Neural progenitor cell (in vitro differentiated cells): Measurements from ENCODE around the gene SIL1. TPM values are rescaled to one million over a fixed set of nuclear protein-coding genes. Genes with fewer than 3 reads are reported as not detected.

ENCODE experiments used
- DNase-seq: peaks from one replicate; pipeline ENCODE4 v3.0.0-alpha.2; 2016; ENCODE audit warnings: low spot score
- H2AFZ ChIP-seq: fragments of 200-600 bp; sonication (generic); replicated peaks from 2 replicates; pipeline ENCODE4 v1.6.1; 2016; ENCODE audit warnings: antibody characterized with exemption
- H3F3A ChIP-seq: fragments of 200-600 bp; sonication (generic); 2 replicates; pipeline ENCODE4 v1.6.1; 2016; ENCODE audit warnings: antibody characterized with exemption, low read depth
- H3K27ac ChIP-seq: fragments of 200-600 bp; sonication (generic); 2 replicates; pipeline ENCODE4 v1.5.1; 2016; ENCODE audit warnings: mild to moderate bottlenecking
- H3K27me3 ChIP-seq: fragments of 200-600 bp; sonication (generic); 2 replicates; pipeline ENCODE4 v1.6.1; 2016; ENCODE audit warnings: mild to moderate bottlenecking, moderate library complexity
- H3K36me3 ChIP-seq: fragments of 200-600 bp; sonication (generic); 2 replicates; pipeline ENCODE4 v1.5.1; 2016
- H3K4me1 ChIP-seq: fragments of 200-600 bp; sonication (generic); 2 replicates; pipeline ENCODE4 v1.6.1; 2016; ENCODE audit warnings: mixed run types
- H3K4me2 ChIP-seq: fragments of 200-600 bp; sonication (generic); 2 replicates; pipeline ENCODE4 v1.6.1; 2016
- H3K4me3 ChIP-seq: fragments of 200-600 bp; sonication (generic); 2 replicates; pipeline ENCODE4 v1.5.1; 2016
- H3K79me2 ChIP-seq: fragments of 200-600 bp; sonication (generic); 2 replicates; pipeline ENCODE4 v1.6.1; 2016; ENCODE audit warnings: low read depth
- H3K9ac ChIP-seq: fragments of 200-600 bp; sonication (generic); 2 replicates; pipeline ENCODE4 v1.6.1; 2016
- H3K9me3 ChIP-seq: fragments of 200-600 bp; sonication (generic); 2 replicates; pipeline ENCODE4 v1.5.1; 2016; ENCODE audit warnings: low read depth
- H4K20me1 ChIP-seq: fragments of 200-600 bp; sonication (generic); 2 replicates; pipeline ENCODE4 v1.6.1; 2016; ENCODE audit warnings: low read depth
- H3K27ac Mint-ChIP-seq: 3 replicates; pipeline ENCODE4 v1.8.0; 2021; ENCODE audit warnings: mixed read lengths
- H3K27me3 Mint-ChIP-seq: 2 replicates; pipeline ENCODE4 v1.8.0; 2022; ENCODE audit warnings: low read depth, mild to moderate bottlenecking, inconsistent platforms, moderate library complexity, mixed read lengths; ENCODE audit not compliant: insufficient read depth
- H3K36me3 Mint-ChIP-seq: 3 replicates; pipeline ENCODE4 v1.8.0; 2021; ENCODE audit warnings: mixed read lengths
- H3K4me1 Mint-ChIP-seq: 3 replicates; pipeline ENCODE4 v1.8.0; 2021; ENCODE audit warnings: mixed read lengths
- H3K4me3 Mint-ChIP-seq: 3 replicates; pipeline ENCODE4 v1.8.0; 2021; ENCODE audit warnings: mild to moderate bottlenecking, moderate library complexity, mixed read lengths
- H3K9me3 Mint-ChIP-seq: 3 replicates; pipeline ENCODE4 v1.8.0; 2020; ENCODE audit warnings: mixed read lengths
- EZH2 ChIP-seq: fragments of 200-600 bp; sonication (generic); IDR thresholded peaks from 2 replicates; pipeline ENCODE4 v1.6.1; 2017; ENCODE audit warnings: antibody characterized with exemption, mild to moderate bottlenecking, moderate library complexity
- EZH2phosphoT487 ChIP-seq: fragments of 200-600 bp; sonication (generic); IDR thresholded peaks from 2 replicates; pipeline ENCODE4 v1.6.1; 2017; ENCODE audit warnings: antibody characterized with exemption
- total RNA-seq: library from RNA; depleted of rRNA; stranded (reverse); fragments of >200 nt; gene quantifications from 2 replicates; pipeline ENCODE4 v1.2.3, GENCODE V29; 2015; ENCODE audit warnings: low replicate concordance
- TF ChIP-seq, protein P1 (sequence below): fragments of 200-600 bp; sonication (generic); IDR thresholded peaks from 2 replicates; pipeline ENCODE4 v1.5.1; 2017; ENCODE audit warnings: antibody characterized with exemption, mild to moderate bottlenecking

SIL1 gene
- total RNA-seq, 1 donor from 2014 or later: 5.5 TPM

DNA sequence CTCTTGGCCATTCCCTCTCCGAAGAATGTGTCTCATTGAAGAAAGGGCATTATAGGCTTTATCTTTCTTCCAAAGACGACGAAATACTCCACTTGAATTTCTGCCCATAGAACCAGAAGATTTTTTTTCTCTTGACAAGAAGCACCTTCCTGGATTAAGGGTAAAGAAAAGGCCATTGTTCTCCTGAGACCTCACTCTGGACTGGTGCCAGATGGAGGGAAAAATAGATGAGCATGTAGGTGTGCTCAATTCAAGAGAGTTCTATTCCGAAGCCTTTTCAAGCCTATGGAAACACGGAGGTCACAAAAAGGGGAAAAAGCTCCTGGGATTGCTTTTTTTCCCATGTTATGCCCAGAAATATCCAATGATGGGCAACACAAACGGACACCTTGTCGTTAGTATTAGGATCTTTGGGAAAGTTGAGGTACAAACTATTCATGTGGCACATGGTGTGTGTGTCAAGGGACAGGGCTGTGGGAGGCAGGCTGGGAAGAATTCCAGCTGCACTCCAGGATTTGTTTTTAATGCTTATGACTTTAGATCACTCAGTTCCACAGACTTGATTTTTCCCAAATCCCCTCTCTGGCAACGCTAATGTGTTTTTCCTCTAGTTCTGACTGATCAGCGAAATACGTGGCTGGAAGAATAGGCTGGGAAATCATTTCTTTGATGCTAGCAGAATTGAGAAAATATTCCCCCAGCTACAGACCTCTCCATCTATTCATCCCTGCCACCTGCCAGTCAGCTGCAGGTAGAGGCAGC is 89.9 kb downstream of the SIL1 start:
- no peaks in the 10 kb centered on the region for H4K20me1 ChIP-seq
- H3K27me3 ChIP-seq: no peaks in the 10 kb centered on the region
- peaks cover 7% of the 10 kb centered on the region for H3K36me3 Mint-ChIP-seq
- H3K27ac ChIP-seq: no peak overlapping the region
- no peak for TF ChIP-seq EZH2
- TF ChIP-seq, protein P1, sequence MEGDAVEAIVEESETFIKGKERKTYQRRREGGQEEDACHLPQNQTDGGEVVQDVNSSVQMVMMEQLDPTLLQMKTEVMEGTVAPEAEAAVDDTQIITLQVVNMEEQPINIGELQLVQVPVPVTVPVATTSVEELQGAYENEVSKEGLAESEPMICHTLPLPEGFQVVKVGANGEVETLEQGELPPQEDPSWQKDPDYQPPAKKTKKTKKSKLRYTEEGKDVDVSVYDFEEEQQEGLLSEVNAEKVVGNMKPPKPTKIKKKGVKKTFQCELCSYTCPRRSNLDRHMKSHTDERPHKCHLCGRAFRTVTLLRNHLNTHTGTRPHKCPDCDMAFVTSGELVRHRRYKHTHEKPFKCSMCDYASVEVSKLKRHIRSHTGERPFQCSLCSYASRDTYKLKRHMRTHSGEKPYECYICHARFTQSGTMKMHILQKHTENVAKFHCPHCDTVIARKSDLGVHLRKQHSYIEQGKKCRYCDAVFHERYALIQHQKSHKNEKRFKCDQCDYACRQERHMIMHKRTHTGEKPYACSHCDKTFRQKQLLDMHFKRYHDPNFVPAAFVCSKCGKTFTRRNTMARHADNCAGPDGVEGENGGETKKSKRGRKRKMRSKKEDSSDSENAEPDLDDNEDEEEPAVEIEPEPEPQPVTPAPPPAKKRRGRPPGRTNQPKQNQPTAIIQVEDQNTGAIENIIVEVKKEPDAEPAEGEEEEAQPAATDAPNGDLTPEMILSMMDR: no peak
- no peak for TF ChIP-seq EZH2phosphoT487
- H3F3A ChIP-seq: peaks cover 4% of the 10 kb centered on the region
- peak overlapping the region; percentile 15 for H3K27ac Mint-ChIP-seq
- no peak overlapping the region for H3K4me3 Mint-ChIP-seq
- H3K9me3 ChIP-seq: no peaks in the 10 kb centered on the region
- peaks cover 57% of the 10 kb centered on the region for H3K4me1 Mint-ChIP-seq
- H3K79me2 ChIP-seq: no peaks in the 10 kb centered on the region
- H3K27me3 Mint-ChIP-seq: peaks cover 6% of the 10 kb centered on the region
- H2AFZ ChIP-seq: no peak overlapping the region
- H3K9me3 Mint-ChIP-seq: peaks cover 5% of the 10 kb centered on the region
- H3K4me1 ChIP-seq: peaks cover 38% of the 10 kb centered on the region
- peak overlapping the region; percentile 11 for H3K4me2 ChIP-seq
- H3K9ac ChIP-seq: no peak overlapping the region
- no peak overlapping the region for H3K4me3 ChIP-seq
- peak; percentile 29 for DNase-seq
- no peaks in the 10 kb centered on the region for H3K36me3 ChIP-seq

DNA sequence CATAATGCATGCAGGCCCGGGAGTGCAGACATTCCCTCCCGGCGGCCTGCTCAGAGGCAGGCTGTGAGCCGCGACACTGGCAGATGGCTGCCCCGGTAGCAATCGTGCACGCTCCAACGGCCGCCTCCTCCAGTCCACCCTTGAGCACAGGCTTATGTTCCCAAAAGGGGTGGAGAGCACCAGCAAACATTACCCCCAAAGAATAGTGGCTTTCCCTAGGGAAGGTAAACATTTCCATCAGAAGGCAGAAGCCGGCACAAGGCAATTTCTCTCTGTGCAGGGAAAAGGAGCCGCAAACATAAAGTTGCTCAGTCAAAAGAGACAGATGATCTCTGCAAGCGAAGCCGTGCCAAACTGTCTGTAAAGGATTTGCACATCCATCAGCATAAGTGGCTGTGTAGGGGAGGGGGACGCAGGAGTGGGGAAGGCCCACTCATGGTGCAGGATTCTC is 92.5 kb downstream of the SIL1 start:
- H3K79me2 ChIP-seq: no peaks in the 10 kb centered on the region
- peak overlapping the region; percentile 47 for H3K4me2 ChIP-seq
- no peak overlapping the region for H3K27ac ChIP-seq
- Mint-ChIP-seq H3K4me3 (no peak overlapping the region), H3K27me3 (no peaks in the 10 kb centered on the region), H3K27ac (peak overlapping the region; percentile 92), H3K36me3 (no peaks in the 10 kb centered on the region), H3K4me1 (peaks cover 66% of the 10 kb centered on the region), H3K9me3 (no peaks in the 10 kb centered on the region)
- H3F3A ChIP-seq: peaks cover 4% of the 10 kb centered on the region
- H2AFZ ChIP-seq: peak overlapping the region; percentile 33
- no peaks in the 10 kb centered on the region for H3K27me3 ChIP-seq
- H4K20me1 ChIP-seq: no peaks in the 10 kb centered on the region
- peaks cover 38% of the 10 kb centered on the region for H3K4me1 ChIP-seq
- peak; percentile 77 for DNase-seq
- no peak for TF ChIP-seq EZH2phosphoT487
- no peak for TF ChIP-seq EZH2
- TF ChIP-seq, protein P1: no peak
- no peak overlapping the region for H3K9ac ChIP-seq
- no peak overlapping the region for H3K4me3 ChIP-seq
- H3K36me3 ChIP-seq: no peaks in the 10 kb centered on the region
- no peaks in the 10 kb centered on the region for H3K9me3 ChIP-seq

DNA sequence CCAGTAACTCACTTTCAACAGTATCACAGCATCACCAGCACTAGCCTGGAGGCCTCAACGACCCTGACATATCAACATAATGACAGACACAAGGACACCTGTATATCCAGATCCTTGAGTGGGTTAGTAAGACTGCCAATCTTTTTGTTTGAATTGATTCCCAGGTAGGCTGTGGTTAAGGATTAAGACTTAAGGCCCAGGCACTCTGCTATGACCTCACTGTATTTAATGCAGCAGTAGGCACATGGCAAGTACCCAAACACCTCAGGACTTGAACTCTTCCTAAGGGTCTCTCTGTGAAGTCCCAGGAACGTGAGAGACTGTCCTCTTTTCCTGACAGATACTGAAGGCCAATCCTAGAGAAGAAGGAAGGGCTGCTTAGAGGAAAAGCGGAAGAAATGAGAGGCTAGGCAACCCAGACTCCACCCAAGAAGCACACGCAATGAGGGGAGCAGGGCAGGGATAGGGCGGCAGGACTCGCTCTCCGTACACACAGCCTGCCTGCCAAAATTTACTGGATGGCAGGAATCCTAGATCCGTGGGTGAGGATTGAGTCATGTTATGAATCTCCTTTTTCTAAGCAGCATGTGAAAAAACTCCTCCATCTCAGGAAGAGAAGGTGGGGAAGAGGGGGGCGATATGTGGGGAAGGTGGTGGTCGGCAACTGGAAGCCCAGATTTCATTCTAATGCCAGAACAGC is 93.4 kb downstream of the SIL1 start:
- Mint-ChIP-seq H3K4me3 (no peak overlapping the region), H3K9me3 (no peaks in the 10 kb centered on the region), H3K4me1 (peaks cover 70% of the 10 kb centered on the region), H3K36me3 (no peaks in the 10 kb centered on the region), H3K27ac (peak overlapping the region; percentile 92), H3K27me3 (no peaks in the 10 kb centered on the region)
- H3K9ac ChIP-seq: no peak overlapping the region
- no peak overlapping the region for H2AFZ ChIP-seq
- no peaks in the 10 kb centered on the region for H3K79me2 ChIP-seq
- H3K4me2 ChIP-seq: no peak overlapping the region
- H3K4me1 ChIP-seq: peaks cover 38% of the 10 kb centered on the region
- H3K9me3 ChIP-seq: no peaks in the 10 kb centered on the region
- peaks cover 4% of the 10 kb centered on the region for H3F3A ChIP-seq
- no peak overlapping the region for H3K27ac ChIP-seq
- H4K20me1 ChIP-seq: no peaks in the 10 kb centered on the region
- no peaks in the 10 kb centered on the region for H3K27me3 ChIP-seq
- no peaks in the 10 kb centered on the region for H3K36me3 ChIP-seq
- no peak for DNase-seq
- TF ChIP-seq EZH2: no peak
- TF ChIP-seq, protein P1: no peak
- no peak for TF ChIP-seq EZH2phosphoT487
- H3K4me3 ChIP-seq: no peak overlapping the region
